K562 (cell line): ENCODE measurements around the gene EFCAB5.

ENCODE experiments used
- KLF16 ChIP-seq: IDR thresholded peaks from 2 replicates; pipeline ENCODE4 v1.6.1; 2016; ENCODE audit warnings: antibody characterized with exemption
- POLR2A ChIP-seq: fragments of 450-650 bp; conservative IDR thresholded peaks from 2 replicates; pipeline ENCODE4 v1.6.1; 2016

- TF ChIP-seq POLR2A (no peak), KLF16 (no peak)
Measured at GRCh38 chr17:30064738-30065137, 123.3 kb downstream of the EFCAB5 start.
